ENCODE measurements around the gene KRTAP10-2.

The KRTAP10-2 gene

DNA sequence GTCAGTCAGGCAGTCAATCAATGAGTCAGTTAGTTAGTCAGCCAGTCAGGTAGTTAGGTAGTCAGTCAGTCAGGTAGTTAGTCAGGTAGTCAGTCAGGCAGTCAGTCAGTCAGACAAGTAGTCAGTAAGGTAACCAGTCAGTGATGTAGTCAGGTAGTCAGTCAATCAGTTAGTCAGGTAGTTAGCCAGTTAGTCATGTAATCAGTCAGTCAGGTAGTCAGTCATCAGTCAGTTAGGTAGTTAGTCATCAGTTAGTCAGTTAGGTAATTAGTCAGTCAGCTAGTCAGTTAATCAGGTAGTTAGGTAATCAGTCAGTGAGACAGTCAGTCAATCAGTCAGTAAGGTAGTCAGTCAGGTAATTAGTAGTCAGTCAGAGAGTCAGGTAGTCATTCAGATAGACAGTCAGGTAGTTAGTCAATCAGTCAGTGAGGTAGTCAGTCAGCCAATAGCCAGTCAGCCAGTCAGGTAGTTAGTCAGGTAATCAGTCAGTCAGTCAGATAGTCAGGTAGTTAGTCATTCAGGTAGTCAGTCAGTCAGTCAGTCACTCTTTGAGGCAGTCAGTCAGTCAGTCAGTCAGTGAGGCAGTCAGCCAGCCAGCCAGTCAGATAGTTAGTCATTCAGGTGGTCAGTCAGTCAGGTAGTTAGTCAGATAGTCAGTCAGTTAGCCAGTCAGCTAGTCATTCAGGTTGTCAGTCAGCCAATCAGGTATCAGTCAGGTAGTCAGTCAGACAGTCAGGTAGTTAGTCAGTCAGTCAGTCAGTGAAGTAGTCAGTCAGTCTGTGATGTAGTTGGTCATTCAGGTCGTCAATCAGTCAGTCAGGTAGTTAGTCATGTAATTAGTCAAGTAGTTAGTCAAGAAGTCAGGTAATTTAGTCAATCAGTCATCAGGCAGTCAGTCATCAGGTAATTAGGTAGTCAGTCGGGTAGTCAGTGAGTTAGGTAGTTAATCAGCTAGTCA lies 26.6 kb downstream of the KRTAP10-2 start:
- DNase-seq (ENCODE audit: low read depth) = no peak

DNA sequence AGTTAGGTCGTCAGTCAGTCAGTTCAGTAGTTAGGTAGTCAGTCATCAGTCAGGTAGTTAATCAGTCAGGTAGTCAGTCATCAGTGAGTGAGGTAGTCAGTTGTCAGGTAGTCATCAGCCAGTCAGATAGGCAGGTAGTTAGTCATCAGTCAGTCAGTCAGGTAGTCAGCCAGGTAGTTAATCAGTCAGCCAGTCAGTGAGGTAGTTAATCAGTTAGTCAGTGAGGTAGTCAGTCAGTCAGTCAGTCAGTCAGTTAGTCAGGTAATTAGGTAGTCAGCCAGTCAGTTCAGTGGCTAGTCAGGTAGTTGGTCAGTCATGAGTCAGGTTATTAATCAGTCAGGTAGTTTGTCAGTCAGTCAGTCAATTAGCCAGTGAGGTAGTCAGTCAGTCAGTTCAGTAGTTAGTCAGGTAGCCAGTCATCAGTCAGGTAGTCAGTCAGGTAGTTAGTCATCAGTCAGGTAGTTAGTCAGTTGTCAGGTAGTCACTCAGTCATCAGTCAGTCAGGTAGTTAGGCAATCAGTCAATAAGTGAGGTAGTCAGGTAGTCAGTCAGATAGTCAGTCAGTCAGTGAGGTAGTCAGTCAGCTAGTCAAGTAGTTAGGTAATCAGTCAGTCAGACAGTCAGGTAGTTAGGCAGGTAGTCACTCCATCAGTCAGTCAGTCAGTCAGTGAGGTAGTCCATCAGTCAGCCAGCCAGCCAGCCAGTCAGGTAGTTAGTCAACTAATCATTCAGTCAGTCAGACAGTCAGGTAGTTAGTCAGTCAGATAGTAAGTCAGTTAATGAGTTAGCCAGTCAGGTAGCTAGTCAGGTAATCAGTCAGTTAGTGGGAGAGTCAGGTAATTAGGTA lies 27.5 kb downstream of the KRTAP10-2 start:
- H3K4me3 ChIP-seq (ENCODE audit: low read depth, low read length) = no peak overlapping the region
- TF ChIP-seq, protein P1, sequence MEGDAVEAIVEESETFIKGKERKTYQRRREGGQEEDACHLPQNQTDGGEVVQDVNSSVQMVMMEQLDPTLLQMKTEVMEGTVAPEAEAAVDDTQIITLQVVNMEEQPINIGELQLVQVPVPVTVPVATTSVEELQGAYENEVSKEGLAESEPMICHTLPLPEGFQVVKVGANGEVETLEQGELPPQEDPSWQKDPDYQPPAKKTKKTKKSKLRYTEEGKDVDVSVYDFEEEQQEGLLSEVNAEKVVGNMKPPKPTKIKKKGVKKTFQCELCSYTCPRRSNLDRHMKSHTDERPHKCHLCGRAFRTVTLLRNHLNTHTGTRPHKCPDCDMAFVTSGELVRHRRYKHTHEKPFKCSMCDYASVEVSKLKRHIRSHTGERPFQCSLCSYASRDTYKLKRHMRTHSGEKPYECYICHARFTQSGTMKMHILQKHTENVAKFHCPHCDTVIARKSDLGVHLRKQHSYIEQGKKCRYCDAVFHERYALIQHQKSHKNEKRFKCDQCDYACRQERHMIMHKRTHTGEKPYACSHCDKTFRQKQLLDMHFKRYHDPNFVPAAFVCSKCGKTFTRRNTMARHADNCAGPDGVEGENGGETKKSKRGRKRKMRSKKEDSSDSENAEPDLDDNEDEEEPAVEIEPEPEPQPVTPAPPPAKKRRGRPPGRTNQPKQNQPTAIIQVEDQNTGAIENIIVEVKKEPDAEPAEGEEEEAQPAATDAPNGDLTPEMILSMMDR (conservative IDR thresholded peaks at IDR 0.05; ENCODE audit: low read depth, low read length) = no peak
- no peak for DNase-seq (ENCODE audit: low read depth)

More for the DNA sequence above, 26.6 kb downstream of the KRTAP10-2 start:
- no peak overlapping the region for H3K4me3 ChIP-seq (ENCODE audit: low read depth, low read length)
- TF ChIP-seq, protein P1 (conservative IDR thresholded peaks at IDR 0.05; ENCODE audit: low read depth, low read length) = no peak

DNA sequence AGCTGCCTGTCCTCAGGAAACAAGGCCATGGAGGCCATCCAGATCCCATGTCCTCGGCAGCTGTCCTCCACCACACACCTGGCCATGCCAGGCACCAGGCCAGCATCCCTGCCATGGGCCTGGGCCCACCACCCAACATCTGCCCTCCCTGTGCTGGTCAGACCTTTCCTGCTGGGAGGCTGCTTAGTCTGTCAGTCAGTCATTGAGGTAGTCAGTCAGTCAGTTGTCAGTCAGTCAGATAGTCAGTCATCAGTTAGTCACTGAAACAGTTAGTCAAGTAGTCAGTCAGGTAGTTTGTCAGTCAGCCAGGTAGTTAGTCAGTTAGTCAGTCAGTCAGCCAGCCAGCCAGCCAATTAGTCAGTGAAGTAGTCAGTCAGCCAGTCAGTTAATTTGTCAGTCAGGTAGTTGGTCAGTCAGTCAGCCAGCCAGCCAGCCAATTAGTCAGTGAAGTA lies 28.5 kb downstream of the KRTAP10-2 start:
- TF ChIP-seq, protein P1 (conservative IDR thresholded peaks at IDR 0.05; ENCODE audit: low read depth, low read length) = no peak
- no peak for DNase-seq (ENCODE audit: low read depth)
- H3K4me3 ChIP-seq (ENCODE audit: low read depth, low read length) = no peak overlapping the region

DNA sequence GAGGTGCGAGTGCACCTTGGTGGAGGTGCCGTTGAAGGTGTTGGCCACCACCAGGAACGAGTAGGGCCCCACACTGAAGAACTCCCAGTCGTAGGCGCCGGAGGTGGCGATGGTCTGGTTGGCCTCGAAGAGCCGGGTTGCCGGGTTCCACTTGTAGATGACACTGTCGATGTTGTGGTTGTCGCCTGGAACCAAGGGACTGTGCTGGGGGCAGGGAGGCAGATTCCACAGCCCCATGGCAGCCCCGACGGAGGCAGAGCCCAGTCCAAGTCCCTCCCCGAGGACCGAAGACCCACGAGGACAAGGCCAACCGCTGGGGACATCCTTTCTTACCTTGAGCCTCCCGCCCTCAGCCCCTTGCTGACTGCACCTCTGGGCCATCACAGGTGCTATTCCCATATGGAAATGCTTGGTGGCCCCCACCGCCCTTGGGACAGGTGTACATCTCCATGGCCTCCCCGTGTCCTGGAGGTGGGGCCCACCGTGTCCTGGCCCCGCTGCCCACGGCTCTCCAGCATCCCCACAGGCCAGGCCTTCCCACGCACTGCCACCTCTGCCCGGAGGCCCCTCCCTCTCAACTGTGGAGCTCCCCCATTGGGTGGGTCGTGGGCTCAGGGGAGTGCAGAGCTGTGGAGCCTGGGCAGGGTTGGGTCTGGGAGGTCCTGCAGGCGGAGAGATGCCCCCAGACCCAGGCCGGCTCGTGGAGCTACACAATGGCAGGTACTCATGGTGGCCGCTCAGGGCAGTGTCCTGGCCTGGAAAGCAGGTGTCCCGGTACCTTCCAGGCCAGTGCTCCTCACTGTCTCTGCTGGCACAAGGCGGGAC lies 29.2 kb downstream of the KRTAP10-2 start:
- TF ChIP-seq, protein P1 (conservative IDR thresholded peaks at IDR 0.05; ENCODE audit: low read depth, low read length) = no peak
- no peak overlapping the region for H3K4me3 ChIP-seq (ENCODE audit: low read depth, low read length)

DNA sequence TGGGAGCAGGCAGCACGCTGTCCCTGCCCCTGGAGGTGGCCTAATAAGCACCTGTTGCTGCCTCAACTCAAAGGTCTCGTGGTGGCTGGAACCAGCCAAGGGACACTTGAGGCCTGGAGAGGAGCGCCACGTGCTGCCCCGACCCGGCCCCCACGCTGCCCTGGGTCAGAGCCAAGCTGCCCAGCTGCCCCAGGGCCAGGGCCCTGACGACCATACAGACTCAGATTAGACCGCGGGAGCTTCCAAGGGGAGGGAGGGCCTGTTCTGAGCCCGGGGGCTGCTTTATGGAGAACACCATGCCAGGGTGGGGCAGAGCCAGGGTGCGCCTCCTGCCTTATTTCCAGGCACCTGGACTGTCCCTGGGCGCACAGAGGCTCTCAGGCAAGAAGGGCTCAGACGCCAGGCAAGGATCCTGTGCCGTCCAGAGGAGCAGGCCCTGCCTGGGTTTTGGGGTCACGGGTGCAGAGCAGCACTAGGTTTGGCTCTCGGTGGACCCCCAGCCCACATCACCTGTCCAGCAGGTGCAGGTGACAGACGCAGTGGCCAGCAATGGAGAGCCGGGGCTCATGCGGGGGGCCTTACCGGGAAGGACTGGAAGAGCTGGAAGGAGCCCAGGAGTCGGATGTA lies 29.9 kb downstream of the KRTAP10-2 start:
- TF ChIP-seq, protein P1 (conservative IDR thresholded peaks at IDR 0.05; ENCODE audit: low read depth, low read length) = no peak
- no peak overlapping the region for H3K4me3 ChIP-seq (ENCODE audit: low read depth, low read length)
- DNase-seq (ENCODE audit: low read depth) = no peak

More for the DNA sequence above, 29.2 kb downstream of the KRTAP10-2 start:
- no peak for DNase-seq (ENCODE audit: low read depth)

All from choroid plexus epithelial cell (primary cell).